Measurements from ENCODE around the gene WIPF1. TPM values are rescaled to one million over a fixed set of nuclear protein-coding genes. Genes with fewer than 3 reads are reported as not detected.
"Not testable (repeated sequence)": the region's sequence is repeated elsewhere in the genome, so short reads cannot be mapped to it uniquely, and the experiment has no call there.

Gene WIPF1
- total RNA-seq, 1 donor from 2014 or later = 367 TPM

DNA sequence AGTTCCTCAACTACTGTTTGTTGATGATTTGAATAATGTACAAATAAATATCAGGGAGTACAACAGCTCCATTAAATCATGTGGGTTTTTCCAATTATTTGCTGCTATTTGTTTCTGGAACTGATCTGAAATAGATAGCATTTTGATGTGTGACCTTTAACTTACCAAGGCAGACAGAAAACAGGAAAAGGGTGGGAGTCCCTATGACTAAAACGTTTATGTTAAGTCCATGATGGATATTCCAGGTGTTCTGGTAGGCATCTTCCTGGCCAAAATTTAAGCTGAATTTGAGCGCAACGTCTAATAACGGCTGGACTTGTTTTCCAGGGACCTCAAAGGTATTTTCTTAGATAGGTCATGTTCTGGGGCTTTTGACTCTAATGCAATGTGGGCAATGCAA is 41.6 kb downstream of the WIPF1 start:
- H3K27ac Mint-ChIP-seq = peak overlapping the region; percentile 72
- no peaks in the 10 kb centered on the region for H3K9me3 Mint-ChIP-seq
- peaks cover 23% of the 10 kb centered on the region for H3K36me3 Mint-ChIP-seq (ENCODE audit: low read depth)
- H3K4me1 Mint-ChIP-seq (ENCODE audit: low read depth) = peaks cover 36% of the 10 kb centered on the region
- no peak for DNase-seq (ENCODE audit: low spot score)
- H3K4me3 Mint-ChIP-seq = no peak overlapping the region
- intact Hi-C loops (cut with micrococcal nuclease) = no loop called here
- H3K27me3 Mint-ChIP-seq (ENCODE audit: insufficient read depth) = no peaks in the 10 kb centered on the region

- no peak for DNase-seq (ENCODE audit: low spot score)
- H3K27me3 Mint-ChIP-seq (ENCODE audit: insufficient read depth) = no peaks in the 10 kb centered on the region
- H3K9me3 Mint-ChIP-seq = no peaks in the 10 kb centered on the region
- H3K27ac Mint-ChIP-seq = peak overlapping the region; percentile 71
- intact Hi-C loops (cut with micrococcal nuclease) = no loop called here
- H3K4me3 Mint-ChIP-seq = no peak overlapping the region
- H3K4me1 Mint-ChIP-seq (ENCODE audit: low read depth) = peaks cover 34% of the 10 kb centered on the region
- peaks cover 19% of the 10 kb centered on the region for H3K36me3 Mint-ChIP-seq (ENCODE audit: low read depth)
Observed at GRCh38 chr2:174554529-174555150, 43.0 kb downstream of the WIPF1 start.

- intact Hi-C loops (cut with micrococcal nuclease) = no loop called here
- no peak for DNase-seq (ENCODE audit: low spot score)
- peaks cover 34% of the 10 kb centered on the region for H3K4me1 Mint-ChIP-seq (ENCODE audit: low read depth)
- no peaks in the 10 kb centered on the region for H3K9me3 Mint-ChIP-seq
- H3K27ac Mint-ChIP-seq = peak overlapping the region; percentile 71
- peaks cover 16% of the 10 kb centered on the region for H3K36me3 Mint-ChIP-seq (ENCODE audit: low read depth)
- no peak overlapping the region for H3K4me3 Mint-ChIP-seq
- no peaks in the 10 kb centered on the region for H3K27me3 Mint-ChIP-seq (ENCODE audit: insufficient read depth)
Observed at GRCh38 chr2:174553811-174554493, 43.7 kb downstream of the WIPF1 start.

- no peak overlapping the region for H3K27ac Mint-ChIP-seq
Observed at GRCh38 chr2:174552880-174553279, 44.7 kb downstream of the WIPF1 start.

DNA sequence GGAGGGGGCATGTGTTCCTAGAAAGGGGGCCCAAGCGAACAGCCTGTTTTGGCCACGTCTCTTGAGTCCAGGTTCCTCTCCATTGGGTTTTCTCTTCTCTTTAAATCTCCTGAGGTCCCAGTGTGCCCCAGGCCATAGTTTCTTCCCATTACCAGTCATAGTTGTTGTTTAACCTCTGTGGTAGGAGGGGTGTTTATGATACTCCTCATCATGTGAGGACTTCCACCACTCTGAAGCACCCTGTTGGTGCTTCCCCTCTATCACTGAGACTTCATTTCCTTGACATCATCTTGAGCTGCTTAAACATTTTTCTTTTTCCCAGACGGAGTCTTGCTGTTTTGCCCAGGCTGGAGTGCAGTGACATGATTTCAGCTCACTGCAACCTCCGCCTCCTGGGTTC is 45.9 kb downstream of the WIPF1 start:
- DNase-seq (ENCODE audit: low spot score) = no peak
- no peak overlapping the region for H3K4me3 Mint-ChIP-seq
- intact Hi-C loops (cut with micrococcal nuclease) = no loop called here
- H3K36me3 Mint-ChIP-seq (ENCODE audit: low read depth) = peaks cover 14% of the 10 kb centered on the region
- H3K9me3 Mint-ChIP-seq = no peaks in the 10 kb centered on the region
- peaks cover 39% of the 10 kb centered on the region for H3K4me1 Mint-ChIP-seq (ENCODE audit: low read depth)
- H3K27ac Mint-ChIP-seq = no peak overlapping the region
- H3K27me3 Mint-ChIP-seq (ENCODE audit: insufficient read depth) = no peaks in the 10 kb centered on the region

More at GRCh38 chr2:174552880-174553279, 44.7 kb downstream of the WIPF1 start:
- DNase-seq (ENCODE audit: low spot score) = no peak
- intact Hi-C loops (cut with micrococcal nuclease) = no loop called here
- Mint-ChIP-seq H3K9me3 (no peaks in the 10 kb centered on the region), H3K4me3 (no peak overlapping the region), H3K4me1 (ENCODE audit: low read depth) (peaks cover 34% of the 10 kb centered on the region), H3K27me3 (ENCODE audit: insufficient read depth) (no peaks in the 10 kb centered on the region), H3K36me3 (ENCODE audit: low read depth) (peaks cover 12% of the 10 kb centered on the region)

DNA sequence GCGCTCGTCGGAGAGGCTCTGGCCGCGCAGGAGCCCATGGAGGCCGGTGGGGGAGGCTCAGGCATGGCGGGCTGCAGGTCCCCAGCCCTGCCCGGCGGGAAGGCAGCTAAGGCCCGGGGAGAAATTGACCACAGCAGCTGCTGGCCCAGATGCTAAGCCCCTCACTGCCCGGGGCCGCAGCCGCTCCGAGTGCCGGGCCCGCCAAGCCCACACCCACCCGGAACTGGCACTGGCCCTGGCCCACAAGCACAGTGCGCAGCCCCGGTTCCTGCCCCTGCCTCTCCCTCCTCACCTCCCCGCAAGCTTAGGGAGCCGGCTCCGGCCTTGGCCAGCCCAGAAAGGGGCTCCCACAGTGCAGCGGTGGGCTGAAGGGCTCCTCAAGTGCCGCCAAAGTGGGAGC is 49.0 kb downstream of the WIPF1 start:
- H3K27me3 Mint-ChIP-seq (ENCODE audit: insufficient read depth); intact Hi-C loops (cut with micrococcal nuclease); H3K9me3 Mint-ChIP-seq; DNase-seq (ENCODE audit: low spot score); H3K27ac Mint-ChIP-seq; H3K4me3 Mint-ChIP-seq; H3K36me3 Mint-ChIP-seq (ENCODE audit: low read depth): not testable (repeated sequence)
- H3K4me1 Mint-ChIP-seq (ENCODE audit: low read depth) = peaks cover 13% of the 10 kb centered on the region

GRCh38 chr2:174548021-174548420 is 49.6 kb downstream of the WIPF1 start:
- H3K27me3 Mint-ChIP-seq (ENCODE audit: insufficient read depth); H3K9me3 Mint-ChIP-seq; intact Hi-C loops (cut with micrococcal nuclease); H3K27ac Mint-ChIP-seq; DNase-seq (ENCODE audit: low spot score); H3K36me3 Mint-ChIP-seq (ENCODE audit: low read depth); H3K4me3 Mint-ChIP-seq: not testable (repeated sequence)
- peaks cover 12% of the 10 kb centered on the region for H3K4me1 Mint-ChIP-seq (ENCODE audit: low read depth)

DNA sequence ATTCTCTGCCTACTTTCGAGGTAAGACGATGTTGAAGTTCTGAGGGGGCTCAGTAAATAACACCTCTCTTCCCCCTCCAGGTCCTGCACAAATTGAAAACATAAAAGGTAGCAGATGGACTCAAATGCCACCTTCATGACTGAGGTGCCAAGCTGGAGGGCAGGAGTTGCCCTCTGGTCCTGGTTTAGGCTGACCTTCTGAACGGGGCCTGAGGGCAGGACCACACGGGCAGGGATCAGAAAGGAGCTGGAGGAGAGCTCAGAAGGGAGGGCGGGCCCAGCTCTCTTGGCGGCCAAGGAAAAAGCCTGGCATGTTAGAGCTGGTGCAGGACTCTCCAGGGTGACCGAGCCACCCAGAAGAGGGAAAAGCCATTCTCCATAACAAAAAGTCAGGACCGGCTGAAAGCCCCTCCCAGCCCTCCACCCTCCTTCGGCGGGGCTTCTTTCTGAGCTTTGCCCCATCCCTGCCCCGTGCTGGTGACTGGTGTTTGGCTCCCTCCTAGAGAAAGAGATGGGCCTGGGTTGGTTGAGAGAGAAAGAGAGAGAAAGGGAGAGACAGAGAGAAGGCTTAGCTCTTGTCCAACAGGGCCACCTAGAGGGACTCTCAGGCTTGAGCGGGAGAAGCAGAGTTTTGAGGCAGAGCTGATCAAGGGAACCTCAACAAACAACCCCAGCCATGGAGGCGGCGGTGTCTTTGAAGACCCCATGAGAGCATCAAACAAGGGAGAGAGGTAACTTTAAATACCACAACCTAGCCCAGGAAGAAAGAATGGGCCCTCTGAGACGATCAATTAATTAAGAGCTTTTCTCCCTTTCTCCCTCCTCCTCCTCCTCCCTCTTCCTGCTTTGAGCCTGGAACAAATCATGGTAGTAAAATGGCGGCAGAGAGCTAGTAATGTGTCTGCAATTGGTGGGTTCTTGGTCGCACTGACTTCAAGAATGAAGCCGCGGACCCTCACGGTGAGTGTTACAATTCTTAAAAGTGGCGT is 50.8 kb downstream of the WIPF1 start:
- intact Hi-C loops (cut with micrococcal nuclease) = loop anchor here (1.0 to 2.0 kb wide), 2 partner anchors 24 to 85 kb away; no protein-coding TSS in a partner anchor
- no peak overlapping the region for H3K4me3 Mint-ChIP-seq
- no peak overlapping the region for H3K27ac Mint-ChIP-seq

DNA sequence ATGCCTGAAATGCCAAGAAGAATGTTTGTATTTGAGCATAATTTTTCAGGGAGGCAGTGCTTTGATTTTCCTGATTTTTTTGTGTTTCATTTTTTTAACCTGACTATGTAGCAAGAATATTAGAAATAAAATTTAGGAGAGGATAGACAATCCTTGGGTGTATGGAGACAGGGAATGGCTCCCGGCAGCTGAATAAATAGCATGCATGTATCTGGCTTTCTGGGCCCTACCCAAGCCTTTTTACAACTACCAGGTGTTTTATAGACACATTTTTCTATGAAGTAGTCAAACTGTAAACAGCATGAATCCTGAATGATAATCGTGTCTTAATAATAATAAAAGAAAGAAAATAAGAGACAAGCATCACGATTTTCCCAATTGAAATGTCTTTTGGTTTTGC is 52.4 kb downstream of the WIPF1 start:
- Mint-ChIP-seq H3K4me1 (ENCODE audit: low read depth) (peaks cover 6% of the 10 kb centered on the region), H3K4me3 (no peak overlapping the region), H3K36me3 (ENCODE audit: low read depth) (peaks cover 2% of the 10 kb centered on the region), H3K9me3 (no peaks in the 10 kb centered on the region), H3K27me3 (ENCODE audit: insufficient read depth) (peaks cover 6% of the 10 kb centered on the region), H3K27ac (no peak overlapping the region)
- DNase-seq (ENCODE audit: low spot score) = no peak
- intact Hi-C loops (cut with micrococcal nuclease) = no loop called here

More for the DNA sequence above, 50.8 kb downstream of the WIPF1 start:
- peaks cover 6% of the 10 kb centered on the region for H3K27me3 Mint-ChIP-seq (ENCODE audit: insufficient read depth)
- DNase-seq (ENCODE audit: low spot score) = peak; percentile 20
- peaks cover 6% of the 10 kb centered on the region for H3K4me1 Mint-ChIP-seq (ENCODE audit: low read depth)
- no peaks in the 10 kb centered on the region for H3K9me3 Mint-ChIP-seq
- H3K36me3 Mint-ChIP-seq (ENCODE audit: low read depth) = peaks cover 4% of the 10 kb centered on the region

- no peak overlapping the region for H3K27ac Mint-ChIP-seq
Observed at GRCh38 chr2:174544802-174545201, 52.8 kb downstream of the WIPF1 start.

GRCh38 chr2:174544156-174544555 is 53.4 kb downstream of the WIPF1 start:
- Mint-ChIP-seq H3K9me3 (no peaks in the 10 kb centered on the region), H3K36me3 (ENCODE audit: low read depth) (peaks cover 2% of the 10 kb centered on the region), H3K27me3 (ENCODE audit: insufficient read depth) (peaks cover 6% of the 10 kb centered on the region), H3K4me1 (ENCODE audit: low read depth) (peaks cover 6% of the 10 kb centered on the region), H3K4me3 (no peak overlapping the region), H3K27ac (no peak overlapping the region)
- no peak for DNase-seq (ENCODE audit: low spot score)
- intact Hi-C loops (cut with micrococcal nuclease) = no loop called here

More at GRCh38 chr2:174544802-174545201, 52.8 kb downstream of the WIPF1 start:
- H3K4me3 Mint-ChIP-seq = no peak overlapping the region
- H3K36me3 Mint-ChIP-seq (ENCODE audit: low read depth) = peaks cover 2% of the 10 kb centered on the region
- intact Hi-C loops (cut with micrococcal nuclease) = no loop called here
- H3K27me3 Mint-ChIP-seq (ENCODE audit: insufficient read depth) = peaks cover 6% of the 10 kb centered on the region
- H3K9me3 Mint-ChIP-seq = no peaks in the 10 kb centered on the region
- DNase-seq (ENCODE audit: low spot score) = no peak
- peaks cover 6% of the 10 kb centered on the region for H3K4me1 Mint-ChIP-seq (ENCODE audit: low read depth)

- intact Hi-C loops (cut with micrococcal nuclease) = no loop called here
- Mint-ChIP-seq H3K9me3 (no peaks in the 10 kb centered on the region), H3K4me1 (ENCODE audit: low read depth) (no peaks in the 10 kb centered on the region), H3K4me3 (no peak overlapping the region), H3K36me3 (ENCODE audit: low read depth) (no peaks in the 10 kb centered on the region), H3K27ac (no peak overlapping the region), H3K27me3 (ENCODE audit: insufficient read depth) (peaks cover 11% of the 10 kb centered on the region)
- DNase-seq (ENCODE audit: low spot score) = no peak
Observed at GRCh38 chr2:174540893-174541292, 56.7 kb downstream of the WIPF1 start.

All from activated T-helper 1 cell treated with anti-CD3 and anti-CD28 coated beads, Interleukin-12 subunit alpha, Interleukin-12 subunit beta, Interleukin-2, Interleukin-4 antibody, amounts not matched to agents 30 ng/mL and 10 ng/mL and 1 ng/mL, durations not matched to agents 14 hours and 24 hours and 36 hours (primary cell).